ES-I3 (cell line): Measurements from ENCODE around the gene TNPO3.

Source experiments
- H3K36me3 ChIP-seq: 2 replicates; pipeline ENCODE4 v1.6.1; 2013; ENCODE audit warnings: mild to moderate bottlenecking, low read length, control low read depth, moderate library complexity; ENCODE audit not compliant: insufficient read depth
- H3K4me1 ChIP-seq: 2 replicates; pipeline ENCODE4 v1.6.1; 2013; ENCODE audit warnings: mild to moderate bottlenecking, control low read depth, low read length; ENCODE audit not compliant: insufficient read depth
- H3K9ac ChIP-seq: 2 replicates; pipeline ENCODE4 v1.6.1; 2013; ENCODE audit warnings: low read depth, mild to moderate bottlenecking, low read length, moderate library complexity
- H3K9me3 ChIP-seq: 2 replicates; pipeline ENCODE4 v1.6.1; 2013; ENCODE audit warnings: mild to moderate bottlenecking, low read length, moderate library complexity; ENCODE audit not compliant: control insufficient read depth, insufficient read depth

Gene TNPO3

DNA sequence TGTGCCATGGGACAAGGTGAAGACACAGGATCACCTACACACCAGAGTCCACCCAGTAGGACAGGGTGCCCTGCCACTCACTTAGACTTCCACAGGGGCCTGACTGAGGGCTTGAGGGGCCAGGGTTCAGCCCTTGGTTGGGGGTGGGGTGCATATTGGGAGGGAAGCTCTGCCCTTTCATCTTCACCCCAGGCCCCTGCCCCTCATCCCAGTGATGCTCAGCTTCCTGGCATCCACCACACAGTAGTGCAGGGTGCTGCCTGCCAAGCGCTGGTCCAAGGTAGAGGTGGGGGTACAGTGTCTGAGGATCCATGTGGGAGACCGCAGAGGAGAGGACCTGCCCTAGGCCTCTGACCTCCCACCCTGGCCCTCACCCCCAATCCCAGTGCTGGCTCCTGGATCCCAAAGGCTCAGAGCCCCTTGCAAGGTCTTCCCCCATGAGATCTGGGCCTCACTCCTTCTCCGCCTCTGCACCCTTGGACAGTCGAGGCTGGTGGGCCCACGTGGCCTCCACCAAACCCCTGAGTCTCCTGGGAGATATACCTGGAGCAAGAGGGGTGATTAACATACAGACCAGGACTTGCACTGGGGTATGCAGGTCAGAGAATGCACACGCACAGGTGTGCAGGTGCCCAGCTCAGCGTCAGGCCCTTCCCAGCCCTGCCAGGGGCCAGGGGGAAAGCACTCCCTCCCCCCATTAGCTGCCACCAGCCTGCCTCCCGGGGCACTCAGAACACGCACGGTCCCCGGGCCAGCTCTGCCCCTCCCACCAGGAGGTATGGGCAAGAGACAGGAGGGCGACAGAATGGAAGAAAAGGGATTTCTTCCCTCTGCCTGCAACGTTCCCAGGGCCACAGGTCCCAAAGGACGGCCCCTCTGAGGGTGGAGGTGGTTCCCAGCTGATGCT is 125.8 kb downstream of the TNPO3 start:
- H3K9me3 ChIP-seq: no peaks in the 10 kb centered on the region
- no peak overlapping the region for H3K9ac ChIP-seq
- no peaks in the 10 kb centered on the region for H3K4me1 ChIP-seq
- no peaks in the 10 kb centered on the region for H3K36me3 ChIP-seq

DNA sequence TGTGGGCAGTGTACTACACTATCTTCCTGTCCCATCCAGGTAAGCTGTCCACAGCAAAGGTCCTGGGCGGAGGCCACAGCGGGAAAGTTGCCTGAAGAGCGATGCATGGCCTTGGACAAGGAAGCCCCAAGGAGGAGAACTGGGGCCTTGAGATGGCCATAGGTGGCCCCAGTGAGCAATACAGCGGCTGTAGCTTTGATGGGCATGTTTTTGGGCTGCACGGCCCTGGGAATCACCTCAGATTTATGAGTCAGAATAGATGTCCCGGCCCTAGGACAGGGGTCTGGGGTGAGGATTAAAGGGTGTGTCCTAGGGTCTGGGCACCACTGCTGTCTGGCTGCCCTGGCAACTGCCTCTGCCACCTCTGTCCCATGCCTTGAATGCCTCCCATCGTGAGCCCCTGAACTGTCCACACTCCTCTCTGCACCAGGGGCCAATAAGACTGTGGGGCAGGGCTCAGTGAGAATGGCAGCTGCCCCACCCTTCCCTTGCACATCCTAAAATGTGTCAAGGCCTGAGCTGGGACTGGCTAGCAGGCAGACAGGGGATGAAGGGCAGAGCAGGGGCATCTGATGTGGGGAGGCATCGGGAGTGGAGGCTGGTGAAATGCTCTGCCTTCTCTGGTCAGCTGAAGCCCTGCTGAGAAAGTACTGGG is 126.6 kb downstream of the TNPO3 start:
- no peaks in the 10 kb centered on the region for H3K9me3 ChIP-seq
- no peaks in the 10 kb centered on the region for H3K36me3 ChIP-seq
- H3K9ac ChIP-seq: no peak overlapping the region
- no peaks in the 10 kb centered on the region for H3K4me1 ChIP-seq

DNA sequence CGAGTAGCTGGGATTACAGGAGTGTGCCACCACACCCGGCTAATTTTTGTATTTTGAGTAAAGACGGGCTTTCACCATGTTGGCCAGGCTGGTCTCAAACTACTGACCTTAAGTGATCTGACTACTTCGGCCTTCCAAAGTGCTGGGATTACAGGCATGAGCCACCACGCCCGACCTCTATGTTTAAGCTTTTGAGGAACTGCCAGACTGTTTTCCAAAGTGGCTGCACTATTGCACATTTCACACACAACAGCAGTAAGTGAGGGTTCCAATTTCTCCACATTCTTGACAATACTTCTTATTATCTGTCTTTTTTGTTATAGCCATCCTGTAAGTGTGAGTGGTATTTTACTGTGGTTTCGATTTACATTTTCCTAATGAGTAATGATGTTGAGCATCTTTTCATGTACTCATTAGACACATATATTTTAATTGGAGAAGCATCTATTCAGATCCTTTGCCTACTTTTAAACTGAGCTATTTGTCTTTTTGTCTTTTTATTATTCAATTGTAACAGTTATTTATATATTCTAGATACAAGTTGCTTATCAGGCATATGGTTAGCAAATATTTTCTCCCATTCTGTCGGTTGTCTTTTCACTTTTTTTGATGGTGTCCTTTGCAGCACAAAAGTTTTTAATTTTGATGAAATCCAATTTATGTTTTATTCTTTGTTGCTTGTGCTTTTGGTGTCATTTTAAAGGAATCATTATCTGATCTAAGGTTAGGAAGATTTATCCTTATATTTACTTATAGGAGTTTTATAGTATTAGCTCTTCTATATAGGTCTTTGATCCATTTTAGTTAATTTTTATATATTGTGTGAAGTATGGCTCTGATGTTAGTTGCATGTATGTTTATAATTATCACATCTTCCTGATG is 130.0 kb downstream of the TNPO3 start:
- H3K9ac ChIP-seq: no peak overlapping the region
- no peaks in the 10 kb centered on the region for H3K9me3 ChIP-seq
- peaks cover 4% of the 10 kb centered on the region; the same call in 1 of the 2 replicates for H3K4me1 ChIP-seq
- no peaks in the 10 kb centered on the region for H3K36me3 ChIP-seq

DNA sequence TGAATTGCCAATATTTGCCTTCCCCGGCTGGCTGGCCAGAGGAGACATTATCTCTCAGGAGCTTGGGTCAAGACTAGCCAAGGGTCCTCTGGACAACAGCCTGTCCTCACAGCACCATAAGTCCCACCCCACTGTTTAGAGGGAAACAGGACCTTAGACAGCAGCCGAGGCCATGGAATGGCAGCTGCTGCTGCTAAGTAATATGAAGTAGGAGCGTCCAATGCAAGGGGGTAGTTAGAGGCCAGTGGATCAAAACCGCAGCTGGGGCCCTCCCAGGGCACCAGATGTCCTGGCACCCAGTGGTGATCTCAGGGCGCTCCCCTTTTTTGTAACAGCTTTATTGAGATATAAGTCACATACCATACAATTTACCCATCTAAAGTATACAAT is 131.5 kb downstream of the TNPO3 start:
- H3K9me3 ChIP-seq: no peaks in the 10 kb centered on the region
- H3K36me3 ChIP-seq: no peaks in the 10 kb centered on the region
- peaks cover 4% of the 10 kb centered on the region; the same call in 1 of the 2 replicates for H3K4me1 ChIP-seq
- no peak overlapping the region for H3K9ac ChIP-seq

DNA sequence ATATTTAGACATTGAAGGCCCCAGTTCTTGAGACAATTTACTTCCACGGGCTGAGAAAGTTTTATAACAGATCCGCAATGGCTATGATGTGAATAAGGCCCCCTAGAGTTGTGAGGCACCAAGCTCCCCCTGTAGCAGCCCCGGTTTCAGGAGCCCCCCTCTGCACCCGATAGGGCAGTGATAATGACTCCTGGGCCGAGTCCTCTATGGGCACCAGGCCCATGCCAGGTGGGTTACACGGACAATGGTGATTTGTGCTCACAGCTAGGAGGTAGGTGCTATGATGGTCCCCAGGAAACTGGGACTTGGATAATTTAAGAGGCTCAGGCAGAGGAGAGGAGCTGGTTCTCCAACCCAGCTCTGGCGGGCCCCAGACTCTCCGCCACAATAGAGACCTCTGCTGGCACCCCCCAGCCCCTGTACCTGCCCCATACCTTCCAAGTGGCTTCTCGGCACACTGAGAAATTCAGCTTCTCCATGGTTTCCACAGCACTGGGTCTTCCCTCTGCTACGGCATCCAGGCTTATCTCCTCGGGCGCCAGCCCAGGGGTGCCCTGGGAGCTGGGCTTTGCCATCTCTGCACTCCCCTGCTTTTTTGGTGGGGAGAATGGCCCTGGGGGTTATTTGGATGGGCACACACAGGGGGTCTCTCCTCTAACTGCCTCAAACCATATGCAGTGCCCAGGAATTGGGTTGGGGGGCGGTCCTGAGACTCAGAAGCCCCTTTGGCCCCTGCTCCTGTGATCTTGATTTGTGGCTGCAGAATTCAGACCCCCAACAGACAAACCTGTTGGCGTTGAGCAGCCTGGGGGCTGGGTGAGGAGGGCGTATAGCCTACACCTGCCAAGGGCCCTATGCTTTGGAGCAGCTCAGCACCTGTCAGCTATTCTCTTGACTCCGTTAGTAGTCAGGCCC is 132.2 kb downstream of the TNPO3 start:
- Histone ChIP-seq H3K4me1 (peaks cover 4% of the 10 kb centered on the region; the same call in 1 of the 2 replicates), H3K9ac (no peak overlapping the region), H3K36me3 (no peaks in the 10 kb centered on the region)

DNA sequence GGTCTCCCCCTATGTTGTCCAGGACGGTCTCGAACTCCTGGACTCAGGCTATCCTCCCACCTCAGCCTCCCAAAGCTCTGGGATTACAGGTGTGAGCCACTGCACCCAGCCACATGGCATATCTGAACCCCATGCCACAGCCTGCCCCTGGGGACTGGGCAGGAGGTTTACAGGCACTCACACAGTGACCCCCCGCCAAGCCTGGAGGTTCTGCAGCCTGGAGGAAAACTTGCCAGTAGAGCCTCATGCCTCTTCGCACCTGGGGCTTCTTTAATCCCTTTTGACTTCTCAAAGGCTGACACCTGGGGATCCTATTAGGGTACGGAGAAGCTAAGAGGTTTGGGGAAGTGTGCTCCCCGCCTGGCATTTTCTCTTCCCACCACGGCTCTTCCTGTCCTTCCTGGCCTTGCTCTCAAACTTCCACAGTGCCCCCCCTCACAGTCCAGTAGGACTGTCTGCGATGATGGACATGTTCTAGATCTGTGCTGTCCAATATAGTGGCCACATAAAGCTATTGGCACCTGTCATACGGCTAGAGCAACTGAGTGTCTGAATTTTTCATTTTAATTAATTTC is 133.0 kb downstream of the TNPO3 start:
- H3K9ac ChIP-seq: no peak overlapping the region
- H3K4me1 ChIP-seq: peaks cover 4% of the 10 kb centered on the region; the same call in 1 of the 2 replicates
- no peaks in the 10 kb centered on the region for H3K9me3 ChIP-seq
- H3K36me3 ChIP-seq: no peaks in the 10 kb centered on the region

More for the DNA sequence above, 132.2 kb downstream of the TNPO3 start:
- H3K9me3 ChIP-seq: no peaks in the 10 kb centered on the region

GRCh38 chr7:128920913-128921582 is 133.9 kb downstream of the TNPO3 start:
- H3K9me3 ChIP-seq: no peaks in the 10 kb centered on the region
- H3K4me1 ChIP-seq: peaks cover 4% of the 10 kb centered on the region; the same call in 1 of the 2 replicates
- no peaks in the 10 kb centered on the region for H3K36me3 ChIP-seq
- H3K9ac ChIP-seq: no peak overlapping the region

DNA sequence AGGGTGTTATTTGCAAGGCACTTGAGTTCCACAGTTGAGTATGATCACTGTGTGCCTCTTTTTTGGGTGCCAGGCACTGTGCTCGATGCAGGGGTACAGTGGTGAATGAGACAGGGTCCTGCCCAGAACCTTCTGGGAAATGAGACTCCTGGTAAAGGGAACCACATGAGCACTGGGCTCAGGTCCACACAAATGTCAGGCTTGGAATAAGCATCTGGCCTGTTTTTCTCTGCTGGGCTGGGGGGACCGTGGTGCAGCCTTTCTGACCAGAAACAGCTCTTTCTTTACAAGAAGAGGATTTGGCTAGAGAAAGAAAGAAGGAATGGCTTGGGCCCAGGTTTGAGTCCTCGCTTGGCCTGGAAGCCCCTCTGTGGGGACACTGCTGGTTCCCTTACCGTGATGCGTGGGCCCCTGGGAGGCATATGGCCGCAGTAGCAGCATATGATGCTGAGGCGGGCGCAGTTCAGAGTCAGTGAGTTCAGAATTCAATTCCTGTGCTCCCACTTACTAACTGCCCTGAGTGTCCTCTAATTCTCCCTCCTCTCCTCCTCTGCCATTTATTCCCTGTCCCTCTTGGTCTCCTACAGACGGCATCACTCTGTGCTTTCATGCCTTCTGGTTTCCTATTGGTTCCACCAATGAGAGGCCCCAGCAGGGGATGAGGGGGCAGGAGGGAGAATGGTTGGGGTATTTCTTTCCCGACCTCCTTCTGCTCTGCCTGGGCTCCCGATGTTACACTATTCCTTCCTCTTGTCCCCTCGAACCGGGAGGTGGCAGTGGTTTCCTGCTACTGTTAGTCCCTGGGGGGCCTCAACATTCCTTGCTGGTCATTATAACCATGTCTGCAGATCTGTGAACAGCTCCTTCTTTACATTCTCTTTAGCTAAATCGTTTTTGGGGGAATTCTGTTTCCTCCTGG is 134.8 kb downstream of the TNPO3 start:
- peaks cover 4% of the 10 kb centered on the region; the same call in 1 of the 2 replicates for H3K4me1 ChIP-seq
- H3K36me3 ChIP-seq: no peaks in the 10 kb centered on the region
- H3K9me3 ChIP-seq: no peaks in the 10 kb centered on the region
- H3K9ac ChIP-seq: no peak overlapping the region

DNA sequence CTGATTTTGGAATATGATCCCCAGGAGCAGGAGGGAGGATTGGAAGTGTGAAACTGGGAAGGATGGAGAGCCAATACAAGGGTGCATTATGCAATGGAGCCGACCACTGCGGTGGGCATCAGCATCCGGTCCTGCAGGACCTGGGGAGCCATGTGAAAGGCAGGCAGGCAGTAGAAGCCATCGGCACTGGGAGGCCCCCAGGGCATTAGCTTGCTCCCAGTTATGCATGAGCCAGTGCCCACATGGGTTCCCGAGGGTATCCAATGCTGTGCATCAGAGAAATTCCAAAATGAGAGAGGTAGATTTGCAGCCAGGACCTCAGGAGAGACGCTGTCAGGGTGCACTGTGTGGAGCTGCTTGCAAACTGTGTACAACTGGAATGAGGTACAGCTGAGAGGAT is 135.7 kb downstream of the TNPO3 start:
- no peak overlapping the region for H3K9ac ChIP-seq
- H3K4me1 ChIP-seq: peaks cover 8% of the 10 kb centered on the region
- H3K9me3 ChIP-seq: no peaks in the 10 kb centered on the region
- H3K36me3 ChIP-seq: no peaks in the 10 kb centered on the region

GRCh38 chr7:128918016-128918665 is 136.8 kb downstream of the TNPO3 start:
- Histone ChIP-seq H3K4me1 (peaks cover 8% of the 10 kb centered on the region), H3K36me3 (no peaks in the 10 kb centered on the region), H3K9ac (no peak overlapping the region), H3K9me3 (no peaks in the 10 kb centered on the region)

DNA sequence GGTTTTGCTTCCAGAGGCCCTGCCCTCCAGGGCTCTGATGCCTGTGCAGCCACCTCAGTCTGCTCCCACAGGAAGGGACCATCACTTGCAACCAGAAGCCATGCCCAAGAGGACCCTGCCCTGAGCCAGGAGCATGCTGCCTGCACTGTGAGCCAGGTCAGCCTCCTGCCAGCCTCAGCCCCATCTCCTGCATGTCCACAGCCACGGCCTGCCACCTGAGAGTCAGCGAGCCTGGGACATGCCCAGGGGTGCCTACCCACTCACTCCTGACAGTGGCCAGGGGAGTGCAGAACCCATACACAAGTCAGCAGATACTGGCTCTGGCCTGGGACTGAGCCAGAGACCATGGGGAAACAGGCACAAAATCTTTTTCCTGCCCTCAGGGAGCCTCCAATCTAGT is 137.8 kb downstream of the TNPO3 start:
- Histone ChIP-seq H3K4me1 (peaks cover 9% of the 10 kb centered on the region), H3K9me3 (no peaks in the 10 kb centered on the region), H3K9ac (no peak overlapping the region), H3K36me3 (no peaks in the 10 kb centered on the region)

DNA sequence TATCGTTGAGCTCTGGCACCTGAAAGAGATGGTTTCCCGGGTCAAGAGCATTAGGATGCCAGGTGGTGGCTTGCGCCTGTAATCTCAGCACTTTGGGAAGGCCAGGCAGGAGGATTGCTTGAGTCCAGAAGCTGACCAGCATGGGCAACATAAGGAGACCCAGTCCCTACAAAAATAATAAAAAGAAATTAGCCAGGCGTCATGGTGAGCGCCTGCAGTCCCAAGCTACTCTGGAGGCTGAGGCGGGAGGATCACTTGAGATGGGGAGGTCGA is 138.3 kb downstream of the TNPO3 start:
- Histone ChIP-seq H3K9ac (no peak overlapping the region), H3K36me3 (no peaks in the 10 kb centered on the region)

More for the DNA sequence above, 138.3 kb downstream of the TNPO3 start:
- Histone ChIP-seq H3K4me1 (peaks cover 15% of the 10 kb centered on the region), H3K9me3 (no peaks in the 10 kb centered on the region)
